Pulmonary artery endothelial cell (primary cell): ENCODE data around the gene MLYCD. TPM values are rescaled to one million over a fixed set of nuclear protein-coding genes. Genes with fewer than 3 reads are reported as not detected.

Source experiments
- DNase-seq: peaks from one replicate; pipeline ENCODE4 v3.0.0-alpha.2; 2011; ENCODE audit warnings: low read depth, low spot score
- total RNA-seq: library from RNA; depleted of rRNA; stranded (reverse); fragments of >200 nt; gene quantifications from 2 replicates; pipeline ENCODE4 v1.2.3, GENCODE V29; 2014

MLYCD gene
- total RNA-seq, result 2.0 and 2.2 TPM in 2 replicates

GRCh38 chr16:83898463-83899271 is at the start of gene MLYCD:
TSS of gene MLYCD (plus strand) at chr16:83899115. CDS start at chr16:83899145, 30 bp downstream.
- peak; percentile 13 for DNase-seq

- no peak for DNase-seq
Measured at GRCh38 chr16:83849421-83849820, 49.5 kb upstream of the MLYCD start.

GRCh38 chr16:83850947-83851346 is 48.0 kb upstream of the MLYCD start:
- DNase-seq, result no peak

GRCh38 chr16:83851473-83851872 is 47.4 kb upstream of the MLYCD start:
- no peak for DNase-seq

GRCh38 chr16:83852774-83853173 is 46.1 kb upstream of the MLYCD start:
- no peak for DNase-seq

- DNase-seq, result no peak
Measured at GRCh38 chr16:83853834-83854233, 45.1 kb upstream of the MLYCD start.

- no peak for DNase-seq
Measured at GRCh38 chr16:83854420-83854819, 44.5 kb upstream of the MLYCD start.

- no peak for DNase-seq
Measured at GRCh38 chr16:83856792-83857191, 42.1 kb upstream of the MLYCD start.

- DNase-seq, result no peak
Measured at GRCh38 chr16:83859265-83859664, 39.6 kb upstream of the MLYCD start.

- no peak for DNase-seq
Measured at GRCh38 chr16:83862661-83863060, 36.3 kb upstream of the MLYCD start.

- DNase-seq, result no peak
Measured at GRCh38 chr16:83863682-83864081, 35.2 kb upstream of the MLYCD start.

- DNase-seq, result no peak
Measured at GRCh38 chr16:83870830-83871229, 28.1 kb upstream of the MLYCD start.

GRCh38 chr16:83878838-83879237 is 20.1 kb upstream of the MLYCD start:
- peak; percentile 10 for DNase-seq

GRCh38 chr16:83882163-83882885 is 16.6 kb upstream of the MLYCD start:
- DNase-seq, result no peak

GRCh38 chr16:83886199-83886971 is 12.5 kb upstream of the MLYCD start:
- DNase-seq, result no peak

- DNase-seq, result no peak
Measured at GRCh38 chr16:83887080-83887479, 11.8 kb upstream of the MLYCD start.

- DNase-seq, result no peak
Measured at GRCh38 chr16:83887564-83887963, 11.4 kb upstream of the MLYCD start.

GRCh38 chr16:83888672-83889044 is 10.3 kb upstream of the MLYCD start:
- DNase-seq, result no peak

GRCh38 chr16:83890359-83890758 is 8.6 kb upstream of the MLYCD start:
- no peak for DNase-seq

GRCh38 chr16:83891742-83892141 is 7.2 kb upstream of the MLYCD start:
- DNase-seq, result no peak

- no peak for DNase-seq
Measured at GRCh38 chr16:83895243-83895642, 3.7 kb upstream of the MLYCD start.

- DNase-seq, result no peak
Measured at GRCh38 chr16:83895942-83896341, 3.0 kb upstream of the MLYCD start.
